ENCODE data around the gene ARPP21. TPM values are rescaled to one million over a fixed set of nuclear protein-coding genes. Genes with fewer than 3 reads are reported as not detected.

Gene ARPP21
- total RNA-seq, 1 donor from 2014 or later, result not detected

GRCh38 chr3:35739181-35739809, 100.0 kb downstream of the ARPP21 start:
- TF ChIP-seq, protein P1, sequence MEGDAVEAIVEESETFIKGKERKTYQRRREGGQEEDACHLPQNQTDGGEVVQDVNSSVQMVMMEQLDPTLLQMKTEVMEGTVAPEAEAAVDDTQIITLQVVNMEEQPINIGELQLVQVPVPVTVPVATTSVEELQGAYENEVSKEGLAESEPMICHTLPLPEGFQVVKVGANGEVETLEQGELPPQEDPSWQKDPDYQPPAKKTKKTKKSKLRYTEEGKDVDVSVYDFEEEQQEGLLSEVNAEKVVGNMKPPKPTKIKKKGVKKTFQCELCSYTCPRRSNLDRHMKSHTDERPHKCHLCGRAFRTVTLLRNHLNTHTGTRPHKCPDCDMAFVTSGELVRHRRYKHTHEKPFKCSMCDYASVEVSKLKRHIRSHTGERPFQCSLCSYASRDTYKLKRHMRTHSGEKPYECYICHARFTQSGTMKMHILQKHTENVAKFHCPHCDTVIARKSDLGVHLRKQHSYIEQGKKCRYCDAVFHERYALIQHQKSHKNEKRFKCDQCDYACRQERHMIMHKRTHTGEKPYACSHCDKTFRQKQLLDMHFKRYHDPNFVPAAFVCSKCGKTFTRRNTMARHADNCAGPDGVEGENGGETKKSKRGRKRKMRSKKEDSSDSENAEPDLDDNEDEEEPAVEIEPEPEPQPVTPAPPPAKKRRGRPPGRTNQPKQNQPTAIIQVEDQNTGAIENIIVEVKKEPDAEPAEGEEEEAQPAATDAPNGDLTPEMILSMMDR (IDR thresholded peaks at IDR 0.05; ENCODE audit: unreplicated experiment), result no peak
- no peak for DNase-seq (ENCODE audit: low spot score, unreplicated experiment)
- Mint-ChIP-seq H3K9me3 (ENCODE audit: low read depth) (no peaks in the 10 kb centered on the region), H3K4me3 (ENCODE audit: low read depth) (no peak overlapping the region), H3K36me3 (ENCODE audit: insufficient read depth) (no peaks in the 10 kb centered on the region), H3K27me3 (peaks cover 24% of the 10 kb centered on the region), H3K27ac (no peak overlapping the region), H3K4me1 (ENCODE audit: low read depth) (peaks cover 1% of the 10 kb centered on the region)

GRCh38 chr3:35739964-35740527, 100.7 kb downstream of the ARPP21 start:
- no peak for DNase-seq (ENCODE audit: low spot score, unreplicated experiment)
- Mint-ChIP-seq H3K4me3 (ENCODE audit: low read depth) (no peak overlapping the region), H3K36me3 (ENCODE audit: insufficient read depth) (no peaks in the 10 kb centered on the region), H3K27ac (no peak overlapping the region), H3K4me1 (ENCODE audit: low read depth) (peaks cover 1% of the 10 kb centered on the region), H3K27me3 (peaks cover 31% of the 10 kb centered on the region), H3K9me3 (ENCODE audit: low read depth) (no peaks in the 10 kb centered on the region)
- TF ChIP-seq, protein P1 (IDR thresholded peaks at IDR 0.05; ENCODE audit: unreplicated experiment), result no peak

DNA sequence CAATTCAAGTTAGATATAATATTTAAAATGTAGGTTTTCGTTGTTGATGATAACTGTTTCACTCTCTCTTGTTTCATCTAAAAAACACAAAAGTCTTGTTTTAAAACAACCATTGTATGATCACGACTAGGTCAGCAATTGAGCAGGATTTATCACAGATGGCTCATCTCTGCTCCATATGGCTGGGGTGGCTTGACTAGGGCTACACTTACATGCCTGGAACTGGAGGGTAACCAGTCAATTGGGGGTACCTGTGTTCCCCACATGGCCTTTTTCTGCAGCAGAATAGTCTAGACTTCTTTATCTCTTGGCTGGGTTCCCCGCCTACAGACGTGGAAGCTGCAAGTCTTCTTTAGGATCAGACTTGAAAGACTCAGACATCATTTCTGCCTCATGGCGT, 103.9 kb downstream of the ARPP21 start:
- DNase-seq (ENCODE audit: low spot score, unreplicated experiment), result no peak
- no peaks in the 10 kb centered on the region for H3K4me1 Mint-ChIP-seq (ENCODE audit: low read depth)
- H3K27ac Mint-ChIP-seq, result no peak overlapping the region

GRCh38 chr3:35744419-35744818, 105.1 kb downstream of the ARPP21 start:
- DNase-seq (ENCODE audit: low spot score, unreplicated experiment), result no peak
- Mint-ChIP-seq H3K27me3 (peaks cover 26% of the 10 kb centered on the region), H3K9me3 (ENCODE audit: low read depth) (no peaks in the 10 kb centered on the region), H3K27ac (no peak overlapping the region), H3K4me3 (ENCODE audit: low read depth) (no peak overlapping the region), H3K36me3 (ENCODE audit: insufficient read depth) (no peaks in the 10 kb centered on the region), H3K4me1 (ENCODE audit: low read depth) (peaks cover 1% of the 10 kb centered on the region)
- TF ChIP-seq, protein P1 (IDR thresholded peaks at IDR 0.05; ENCODE audit: unreplicated experiment), result no peak

More for the DNA sequence above, 103.9 kb downstream of the ARPP21 start:
- H3K4me3 Mint-ChIP-seq (ENCODE audit: low read depth), result no peak overlapping the region
- no peaks in the 10 kb centered on the region for H3K36me3 Mint-ChIP-seq (ENCODE audit: insufficient read depth)
- peaks cover 32% of the 10 kb centered on the region for H3K27me3 Mint-ChIP-seq
- no peaks in the 10 kb centered on the region for H3K9me3 Mint-ChIP-seq (ENCODE audit: low read depth)
- TF ChIP-seq, protein P1 (IDR thresholded peaks at IDR 0.05; ENCODE audit: unreplicated experiment), result no peak

DNA sequence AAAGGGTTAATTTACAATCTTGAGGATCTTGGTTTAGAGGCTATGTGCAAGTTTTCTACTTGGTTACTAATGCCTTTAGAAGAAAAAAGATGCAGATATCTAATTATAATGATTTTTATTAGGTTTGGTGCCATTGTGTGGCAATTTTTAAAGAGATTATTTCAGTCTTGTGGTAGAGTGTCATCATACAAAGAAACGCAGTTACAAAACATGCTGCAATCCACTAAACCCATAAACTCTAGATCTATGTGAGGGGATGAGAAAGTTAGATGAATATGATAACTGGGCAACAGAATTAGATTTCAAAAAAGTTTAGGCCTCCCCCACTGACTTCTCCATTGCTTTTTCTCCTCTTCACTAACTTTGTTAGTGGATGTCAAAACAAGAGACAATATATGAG, 106.0 kb downstream of the ARPP21 start:
- H3K4me3 Mint-ChIP-seq (ENCODE audit: low read depth), result no peak overlapping the region
- no peak overlapping the region for H3K27ac Mint-ChIP-seq
- TF ChIP-seq, protein P1 (IDR thresholded peaks at IDR 0.05; ENCODE audit: unreplicated experiment), result no peak
- DNase-seq (ENCODE audit: low spot score, unreplicated experiment), result no peak
- H3K4me1 Mint-ChIP-seq (ENCODE audit: low read depth), result peaks cover 2% of the 10 kb centered on the region
- no peaks in the 10 kb centered on the region for H3K9me3 Mint-ChIP-seq (ENCODE audit: low read depth)
- peaks cover 24% of the 10 kb centered on the region for H3K27me3 Mint-ChIP-seq
- no peaks in the 10 kb centered on the region for H3K36me3 Mint-ChIP-seq (ENCODE audit: insufficient read depth)

Data from progenitor cell of endocrine pancreas (in vitro differentiated cells).